ENCODE data around the gene CD40. TPM values are rescaled to one million over a fixed set of nuclear protein-coding genes. Genes with fewer than 3 reads are reported as not detected.

CD40 gene
- total and polyA plus RNA-seq, 2 of the 4 experiments (the other 2 are of a cell fraction), result 0.36 to 0.92 TPM

DNA sequence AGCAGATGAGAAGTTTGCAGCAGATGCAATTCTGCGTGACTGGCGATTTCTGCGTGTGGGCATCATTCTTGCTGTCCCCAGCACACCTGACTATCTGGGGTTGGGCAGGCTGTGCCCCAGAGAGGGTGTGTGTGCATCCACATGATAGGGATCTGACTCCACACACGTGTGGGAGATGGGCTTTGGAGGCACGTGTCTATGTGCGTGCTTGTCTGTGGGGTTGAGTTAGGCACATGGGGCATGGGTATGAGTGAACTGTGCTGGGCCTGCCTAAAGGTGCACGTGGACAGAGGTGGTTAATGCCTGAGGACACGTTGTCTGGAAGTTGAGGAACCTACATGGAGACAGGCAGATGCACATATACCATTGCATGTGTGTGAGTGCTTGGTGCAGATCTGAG, 50.3 kb downstream of the CD40 start:
- no peak overlapping the region for H4K5ac ChIP-seq (ENCODE audit: low read depth, low read length)
- H4K91ac ChIP-seq (ENCODE audit: insufficient read depth, low read depth, low read length), result no peak overlapping the region
- no peaks in the 10 kb centered on the region for H3K4me1 ChIP-seq (ENCODE audit: control insufficient read depth, insufficient read depth, low read length)
- ATAC-seq (ENCODE audit: low read depth), result no peak
- ChIA-PET CTCF (no interaction called here), POLR2A (ENCODE audit: unreplicated experiment) (no interaction called here)
- H3K4ac ChIP-seq (ENCODE audit: low read depth, low read length), result no peak overlapping the region
- WGBS, 2 experiments (ENCODE audit: extremely low coverage in 2 of 2, insufficient read length in 1 of 2), result 19% methylated on average over 5 of the region's 8 CpGs; no CpG with 5 or more reads in 1 of the 2 experiments
- H3K79me1 ChIP-seq (ENCODE audit: low read depth in 1 of 2, low read length in 2 of 2), result no peaks in the 10 kb centered on the region
- no peak overlapping the region for H2AK5ac ChIP-seq (ENCODE audit: low read depth, low read length)
- no peak overlapping the region for H3K56ac ChIP-seq (ENCODE audit: extremely low read depth, insufficient read depth, low read length)
- no peaks in the 10 kb centered on the region for H3K36me3 ChIP-seq (ENCODE audit: control insufficient read depth, insufficient read depth, low read length)
- no peak overlapping the region for H3K4me2 ChIP-seq (ENCODE audit: low read depth, low read length)
- BruUV-seq (replicated peaks), result no TSS peak
- TF ChIP-seq, protein P1, sequence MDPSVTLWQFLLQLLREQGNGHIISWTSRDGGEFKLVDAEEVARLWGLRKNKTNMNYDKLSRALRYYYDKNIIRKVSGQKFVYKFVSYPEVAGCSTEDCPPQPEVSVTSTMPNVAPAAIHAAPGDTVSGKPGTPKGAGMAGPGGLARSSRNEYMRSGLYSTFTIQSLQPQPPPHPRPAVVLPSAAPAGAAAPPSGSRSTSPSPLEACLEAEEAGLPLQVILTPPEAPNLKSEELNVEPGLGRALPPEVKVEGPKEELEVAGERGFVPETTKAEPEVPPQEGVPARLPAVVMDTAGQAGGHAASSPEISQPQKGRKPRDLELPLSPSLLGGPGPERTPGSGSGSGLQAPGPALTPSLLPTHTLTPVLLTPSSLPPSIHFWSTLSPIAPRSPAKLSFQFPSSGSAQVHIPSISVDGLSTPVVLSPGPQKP (IDR thresholded peaks at IDR 0.05; ENCODE audit: borderline replicate concordance, low read depth, low read length), result no peak
- no peak for TF ChIP-seq SMC3 (IDR thresholded peaks at IDR 0.05; ENCODE audit: low read depth, low read length)
- TF ChIP-seq RCOR1 (IDR thresholded peaks at IDR 0.05; ENCODE audit: insufficient replicate concordance, low read length), result no peak
- TF ChIP-seq, protein P2, sequence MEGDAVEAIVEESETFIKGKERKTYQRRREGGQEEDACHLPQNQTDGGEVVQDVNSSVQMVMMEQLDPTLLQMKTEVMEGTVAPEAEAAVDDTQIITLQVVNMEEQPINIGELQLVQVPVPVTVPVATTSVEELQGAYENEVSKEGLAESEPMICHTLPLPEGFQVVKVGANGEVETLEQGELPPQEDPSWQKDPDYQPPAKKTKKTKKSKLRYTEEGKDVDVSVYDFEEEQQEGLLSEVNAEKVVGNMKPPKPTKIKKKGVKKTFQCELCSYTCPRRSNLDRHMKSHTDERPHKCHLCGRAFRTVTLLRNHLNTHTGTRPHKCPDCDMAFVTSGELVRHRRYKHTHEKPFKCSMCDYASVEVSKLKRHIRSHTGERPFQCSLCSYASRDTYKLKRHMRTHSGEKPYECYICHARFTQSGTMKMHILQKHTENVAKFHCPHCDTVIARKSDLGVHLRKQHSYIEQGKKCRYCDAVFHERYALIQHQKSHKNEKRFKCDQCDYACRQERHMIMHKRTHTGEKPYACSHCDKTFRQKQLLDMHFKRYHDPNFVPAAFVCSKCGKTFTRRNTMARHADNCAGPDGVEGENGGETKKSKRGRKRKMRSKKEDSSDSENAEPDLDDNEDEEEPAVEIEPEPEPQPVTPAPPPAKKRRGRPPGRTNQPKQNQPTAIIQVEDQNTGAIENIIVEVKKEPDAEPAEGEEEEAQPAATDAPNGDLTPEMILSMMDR (conservative IDR thresholded peaks at IDR 0.05; ENCODE audit: low read depth, low read length), result no peak
- no peak for TF ChIP-seq NFE2L2 (IDR thresholded peaks at IDR 0.05; ENCODE audit: low read depth, low read length)
- no peak for TF ChIP-seq MAFK (IDR thresholded peaks at IDR 0.05; ENCODE audit: low read depth, low read length)
- TF ChIP-seq CHD1 (IDR thresholded peaks at IDR 0.05; ENCODE audit: low read depth, low read length), result no peak
- TF ChIP-seq FOS (IDR thresholded peaks at IDR 0.05; ENCODE audit: low read depth, low read length), result no peak
- TF ChIP-seq RFX5 (IDR thresholded peaks at IDR 0.05; ENCODE audit: low read depth, low read length), result no peak
- no peak for TF ChIP-seq MAZ (IDR thresholded peaks at IDR 0.05; ENCODE audit: borderline replicate concordance, low read depth, low read length)
- H3K9me1 ChIP-seq (ENCODE audit: insufficient read depth, low read length), result 0 out of 2 replicates have a peak, but pooled peaks cover 2% of the 10 kb centered on the region
- H3K23ac ChIP-seq (ENCODE audit: low read depth, low read length), result no peak overlapping the region
- H3K9me3 ChIP-seq (ENCODE audit: control insufficient read depth, insufficient read depth, low read length), result no peaks in the 10 kb centered on the region
- intact Hi-C loops (cut with micrococcal nuclease) (no loop called here), dilution Hi-C loops (cut with HindIII; ENCODE audit: low sequenced_read_pairs, unreplicated experiment) (no loop called here), in situ Hi-C loops (cut with MboI; ENCODE audit: low sequenced_read_pairs) (no loop called here)
- H2BK15ac ChIP-seq (ENCODE audit: low read depth, low read length), result no peak overlapping the region
- no peak overlapping the region for H4K8ac ChIP-seq (ENCODE audit: low read depth in 2 of 2, low read length in 2 of 2)
- no peak overlapping the region for H3K14ac ChIP-seq (replicated peaks; ENCODE audit: low read depth, low read length)
- no peak overlapping the region for H3K9ac ChIP-seq (ENCODE audit: low read depth, low read length)
- no peak overlapping the region for H3K4me3 ChIP-seq (ENCODE audit: insufficient read depth, low read depth, low read length)
- no peak overlapping the region for H2AFZ ChIP-seq (replicated peaks; ENCODE audit: low read length, poor library complexity)
- no peak overlapping the region for H3K18ac ChIP-seq (ENCODE audit: low read depth, low read length)
- no peak overlapping the region for H2AK9ac ChIP-seq (replicated peaks; ENCODE audit: low read depth, low read length, poor library complexity)
- no peak overlapping the region for H2BK20ac ChIP-seq (ENCODE audit: low read depth, low read length)
- no peak overlapping the region for H3K27ac ChIP-seq (ENCODE audit: insufficient read depth, low read length)
- peaks cover 17% of the 10 kb centered on the region for H3K27me3 ChIP-seq (ENCODE audit: control insufficient read depth, insufficient read depth, low read length)
- no peak overlapping the region for H2BK120ac ChIP-seq (ENCODE audit: low read depth, low read length)
- H2BK5ac ChIP-seq (ENCODE audit: low read depth, low read length, poor library complexity, severe bottlenecking), result no peak overlapping the region
- no peak for DNase-seq
- no peaks in the 10 kb centered on the region for H4K20me1 ChIP-seq (ENCODE audit: insufficient read depth, low read length)

Data from IMR-90 (cell line).